Left ventricle myocardium inferior (tissue), 1 donor: ENCODE results near the gene CERT1. TPM values are rescaled to one million over a fixed set of nuclear protein-coding genes. Genes with fewer than 3 reads are reported as not detected.

Experiments
- DNase-seq: peaks from one replicate; pipeline ENCODE4 v3.0.0-alpha.2; 2020
- H3K27ac ChIP-seq: fragments of 200-600 bp; replicated peaks from 2 replicates; pipeline ENCODE4 v1.8.0; 2021
- H3K27me3 ChIP-seq: fragments of 200-600 bp; 2 replicates; pipeline ENCODE4 v1.8.0; 2021; ENCODE audit warnings: low read depth
- H3K36me3 ChIP-seq: fragments of 200-600 bp; 2 replicates; pipeline ENCODE4 v1.8.0; 2021
- H3K4me1 ChIP-seq: fragments of 200-600 bp; 2 replicates; pipeline ENCODE4 v1.8.0; 2021
- H3K4me3 ChIP-seq: fragments of 200-600 bp; 2 replicates; pipeline ENCODE4 v1.8.0; 2021; ENCODE audit warnings: mild to moderate bottlenecking, moderate library complexity
- H3K9me3 ChIP-seq: fragments of 200-600 bp; replicated peaks from 2 replicates; pipeline ENCODE4 v1.8.0; 2021
- intact Hi-C: fragments of 100-400 bp; cut with micrococcal nuclease; formaldehyde crosslinking; loops from one replicate; pipeline ENCODE4 v1.11.0; 2022
- total RNA-seq: library from RNA; stranded (reverse); fragmentation: NEBNext Ultra II Directional; extraction: Animal tissue kit (Norgen Biotek cat#: 25700); gene quantifications from one replicate; pipeline ENCODE4 v1.2.1, GENCODE V29; 2021
- TF ChIP-seq, protein P1 (sequence below): fragments of 200-600 bp; IDR thresholded peaks from 2 replicates; pipeline ENCODE4 v1.8.0; 2021; ENCODE audit warnings: antibody characterized with exemption, mild to moderate bottlenecking, borderline replicate concordance
- donor health status: DM: no; HTN: yes; CAD: no; lungs with severe emphysema.

The CERT1 gene
- total RNA-seq, 1 donor from 2014 or later: 28.8 TPM

- Histone ChIP-seq H3K27ac (no peak overlapping the region), H3K27me3 (no peaks in the 10 kb centered on the region), H3K9me3 (peaks cover 19% of the 10 kb centered on the region), H3K36me3 (peaks cover 7% of the 10 kb centered on the region), H3K4me1 (peaks cover 14% of the 10 kb centered on the region), H3K4me3 (no peak overlapping the region)
- no peak for DNase-seq
- TF ChIP-seq, protein P1, sequence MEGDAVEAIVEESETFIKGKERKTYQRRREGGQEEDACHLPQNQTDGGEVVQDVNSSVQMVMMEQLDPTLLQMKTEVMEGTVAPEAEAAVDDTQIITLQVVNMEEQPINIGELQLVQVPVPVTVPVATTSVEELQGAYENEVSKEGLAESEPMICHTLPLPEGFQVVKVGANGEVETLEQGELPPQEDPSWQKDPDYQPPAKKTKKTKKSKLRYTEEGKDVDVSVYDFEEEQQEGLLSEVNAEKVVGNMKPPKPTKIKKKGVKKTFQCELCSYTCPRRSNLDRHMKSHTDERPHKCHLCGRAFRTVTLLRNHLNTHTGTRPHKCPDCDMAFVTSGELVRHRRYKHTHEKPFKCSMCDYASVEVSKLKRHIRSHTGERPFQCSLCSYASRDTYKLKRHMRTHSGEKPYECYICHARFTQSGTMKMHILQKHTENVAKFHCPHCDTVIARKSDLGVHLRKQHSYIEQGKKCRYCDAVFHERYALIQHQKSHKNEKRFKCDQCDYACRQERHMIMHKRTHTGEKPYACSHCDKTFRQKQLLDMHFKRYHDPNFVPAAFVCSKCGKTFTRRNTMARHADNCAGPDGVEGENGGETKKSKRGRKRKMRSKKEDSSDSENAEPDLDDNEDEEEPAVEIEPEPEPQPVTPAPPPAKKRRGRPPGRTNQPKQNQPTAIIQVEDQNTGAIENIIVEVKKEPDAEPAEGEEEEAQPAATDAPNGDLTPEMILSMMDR: no peak
- intact Hi-C loops: no loop called here
Observed at GRCh38 chr5:75529185-75529584, 17.8 kb upstream of the CERT1 start.

DNA sequence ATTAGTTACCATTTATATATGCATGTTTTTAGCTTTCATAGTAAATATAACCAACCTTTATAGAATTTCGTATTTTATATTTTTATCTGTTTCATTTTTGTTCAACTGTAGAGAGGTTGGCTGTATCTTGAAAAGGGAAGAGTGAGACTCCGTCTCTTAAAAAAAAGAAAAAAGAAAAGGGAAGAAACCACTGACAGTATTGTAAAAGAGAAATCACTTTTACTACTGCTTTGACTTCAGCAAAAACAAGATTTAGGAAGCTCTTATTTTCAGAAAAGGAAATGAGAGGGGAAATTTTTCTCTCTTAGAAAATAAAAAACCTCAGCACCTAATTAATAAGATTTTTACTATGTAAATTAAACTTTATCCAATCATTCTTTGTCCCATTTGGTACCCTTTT, 14.6 kb upstream of the CERT1 start:
- no peaks in the 10 kb centered on the region for H3K27me3 ChIP-seq
- TF ChIP-seq, protein P1: no peak
- peaks cover 9% of the 10 kb centered on the region for H3K36me3 ChIP-seq
- intact Hi-C loops: no loop called here
- no peak overlapping the region for H3K27ac ChIP-seq
- H3K4me1 ChIP-seq: peaks cover 15% of the 10 kb centered on the region
- no peak overlapping the region for H3K4me3 ChIP-seq
- H3K9me3 ChIP-seq: peaks cover 13% of the 10 kb centered on the region
- no peak for DNase-seq

DNA sequence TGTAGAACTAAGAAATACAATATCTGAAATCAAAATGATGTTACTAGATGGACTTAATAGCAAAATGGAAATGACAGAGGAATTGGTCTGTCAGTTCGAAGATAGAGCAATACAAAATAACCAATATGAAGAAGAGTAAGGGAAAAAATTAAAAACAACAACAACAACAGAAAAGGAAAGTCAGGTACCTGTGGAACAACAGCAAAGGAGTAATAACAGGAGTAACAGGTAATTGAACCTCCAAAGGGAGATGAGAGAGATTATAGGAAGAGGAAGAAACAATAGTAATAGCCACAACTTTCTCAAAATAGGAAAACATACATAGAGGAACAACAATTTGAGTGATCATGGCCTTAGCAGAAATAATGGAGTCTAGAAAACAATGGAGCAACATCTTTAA, 13.9 kb upstream of the CERT1 start:
- Histone ChIP-seq H3K36me3 (peaks cover 17% of the 10 kb centered on the region), H3K4me3 (no peak overlapping the region), H3K27ac (no peak overlapping the region), H3K27me3 (no peaks in the 10 kb centered on the region), H3K4me1 (peaks cover 15% of the 10 kb centered on the region), H3K9me3 (peaks cover 20% of the 10 kb centered on the region)
- DNase-seq: no peak
- TF ChIP-seq, protein P1: no peak
- intact Hi-C loops: no loop called here

- peaks cover 18% of the 10 kb centered on the region for H3K36me3 ChIP-seq
- peaks cover 17% of the 10 kb centered on the region for H3K4me1 ChIP-seq
- intact Hi-C loops: no loop called here
- TF ChIP-seq, protein P1: no peak
- H3K9me3 ChIP-seq: peaks cover 28% of the 10 kb centered on the region
- DNase-seq: no peak
- no peaks in the 10 kb centered on the region for H3K27me3 ChIP-seq
- no peak overlapping the region for H3K27ac ChIP-seq
- H3K4me3 ChIP-seq: no peak overlapping the region
Observed at GRCh38 chr5:75524591-75524990, 13.2 kb upstream of the CERT1 start.

GRCh38 chr5:75524071-75524470, 12.6 kb upstream of the CERT1 start:
- TF ChIP-seq, protein P1: no peak
- Histone ChIP-seq H3K4me3 (no peak overlapping the region), H3K9me3 (peaks cover 30% of the 10 kb centered on the region), H3K36me3 (peaks cover 18% of the 10 kb centered on the region), H3K27ac (no peak overlapping the region), H3K27me3 (no peaks in the 10 kb centered on the region), H3K4me1 (peaks cover 23% of the 10 kb centered on the region)
- intact Hi-C loops: no loop called here
- DNase-seq: no peak

- Histone ChIP-seq H3K27ac (no peak overlapping the region), H3K4me1 (peaks cover 29% of the 10 kb centered on the region), H3K27me3 (no peaks in the 10 kb centered on the region), H3K9me3 (peaks cover 30% of the 10 kb centered on the region), H3K36me3 (peaks cover 18% of the 10 kb centered on the region), H3K4me3 (no peak overlapping the region)
- intact Hi-C loops: no loop called here
- TF ChIP-seq, protein P1: no peak
- DNase-seq: no peak
Observed at GRCh38 chr5:75523275-75523674, 11.8 kb upstream of the CERT1 start.
